Measurements from ENCODE around the gene MALRD1. TPM values are rescaled to one million over a fixed set of nuclear protein-coding genes. Genes with fewer than 3 reads are reported as not detected.

The MALRD1 gene
- total RNA-seq, 4 donors from 2014 or later, result 58.6 to 357 (median 249) TPM

DNA sequence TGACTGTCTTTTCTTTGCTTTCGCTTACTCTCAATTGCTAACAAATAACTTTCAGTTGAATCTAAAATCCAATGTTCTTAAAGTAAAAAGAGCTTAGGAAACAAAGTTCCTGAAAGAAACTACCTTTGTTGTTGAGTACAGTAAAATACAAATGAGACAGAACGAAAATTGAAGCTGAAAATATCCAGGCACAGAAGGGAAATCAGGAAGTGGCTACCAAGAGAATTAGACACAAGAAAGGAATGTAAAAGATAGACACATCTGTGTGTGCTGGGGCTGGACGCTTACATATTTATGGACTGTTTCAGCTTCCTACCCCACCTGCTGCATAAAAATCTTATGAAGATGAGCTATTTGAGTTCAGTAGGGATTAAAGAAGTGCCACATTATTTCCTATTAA, 606.0 kb downstream of the MALRD1 start:
- no peaks in the 10 kb centered on the region for H3K4me1 ChIP-seq
- no peaks in the 10 kb centered on the region for H3K27me3 ChIP-seq
- H3K9me3 ChIP-seq, result no peaks in the 10 kb centered on the region
- H3K36me3 ChIP-seq, result no peaks in the 10 kb centered on the region
- no peak for DNase-seq
- no peak overlapping the region for H3K27ac ChIP-seq
- TF ChIP-seq POLR2A (IDR thresholded peaks at IDR 0.05), result no peak
- TF ChIP-seq, protein P1, sequence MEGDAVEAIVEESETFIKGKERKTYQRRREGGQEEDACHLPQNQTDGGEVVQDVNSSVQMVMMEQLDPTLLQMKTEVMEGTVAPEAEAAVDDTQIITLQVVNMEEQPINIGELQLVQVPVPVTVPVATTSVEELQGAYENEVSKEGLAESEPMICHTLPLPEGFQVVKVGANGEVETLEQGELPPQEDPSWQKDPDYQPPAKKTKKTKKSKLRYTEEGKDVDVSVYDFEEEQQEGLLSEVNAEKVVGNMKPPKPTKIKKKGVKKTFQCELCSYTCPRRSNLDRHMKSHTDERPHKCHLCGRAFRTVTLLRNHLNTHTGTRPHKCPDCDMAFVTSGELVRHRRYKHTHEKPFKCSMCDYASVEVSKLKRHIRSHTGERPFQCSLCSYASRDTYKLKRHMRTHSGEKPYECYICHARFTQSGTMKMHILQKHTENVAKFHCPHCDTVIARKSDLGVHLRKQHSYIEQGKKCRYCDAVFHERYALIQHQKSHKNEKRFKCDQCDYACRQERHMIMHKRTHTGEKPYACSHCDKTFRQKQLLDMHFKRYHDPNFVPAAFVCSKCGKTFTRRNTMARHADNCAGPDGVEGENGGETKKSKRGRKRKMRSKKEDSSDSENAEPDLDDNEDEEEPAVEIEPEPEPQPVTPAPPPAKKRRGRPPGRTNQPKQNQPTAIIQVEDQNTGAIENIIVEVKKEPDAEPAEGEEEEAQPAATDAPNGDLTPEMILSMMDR (IDR thresholded peaks at IDR 0.05), result no peak
- H3K4me3 ChIP-seq, result no peak overlapping the region

DNA sequence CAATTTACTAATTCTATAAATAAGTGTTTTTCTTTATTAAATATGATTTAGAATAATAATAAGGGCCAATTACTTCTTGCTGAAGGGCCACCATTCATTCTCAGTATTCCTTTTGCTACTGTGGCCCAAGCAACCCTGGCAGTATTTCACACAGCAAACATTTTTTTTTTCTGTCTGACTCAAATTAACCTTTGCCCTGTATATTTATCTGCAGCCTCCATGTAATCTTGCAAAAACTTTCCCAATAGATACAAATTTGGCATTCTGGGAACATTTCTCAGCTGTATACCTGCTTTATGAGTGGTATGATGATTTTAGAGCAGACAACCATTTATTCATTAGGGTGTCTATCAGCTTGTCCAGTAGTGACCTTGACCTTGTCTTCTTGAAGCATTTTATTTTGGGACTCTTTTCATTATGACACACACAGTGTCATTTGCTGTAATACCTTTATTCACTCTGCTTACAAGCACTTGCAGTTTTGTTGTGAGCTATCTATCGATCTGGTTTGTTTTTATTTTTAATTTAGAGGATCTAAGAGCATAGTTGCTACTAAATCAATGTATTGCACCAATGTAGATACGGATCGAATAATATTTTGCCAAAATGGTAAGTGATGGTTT, 607.9 kb downstream of the MALRD1 start:
- Histone ChIP-seq H3K9me3 (no peaks in the 10 kb centered on the region), H3K27me3 (no peaks in the 10 kb centered on the region), H3K27ac (no peak overlapping the region), H3K4me3 (no peak overlapping the region), H3K4me1 (no peaks in the 10 kb centered on the region), H3K36me3 (no peaks in the 10 kb centered on the region)
- no peak for DNase-seq
- TF ChIP-seq, protein P1 (IDR thresholded peaks at IDR 0.05), result no peak
- TF ChIP-seq POLR2A (IDR thresholded peaks at IDR 0.05), result no peak

DNA sequence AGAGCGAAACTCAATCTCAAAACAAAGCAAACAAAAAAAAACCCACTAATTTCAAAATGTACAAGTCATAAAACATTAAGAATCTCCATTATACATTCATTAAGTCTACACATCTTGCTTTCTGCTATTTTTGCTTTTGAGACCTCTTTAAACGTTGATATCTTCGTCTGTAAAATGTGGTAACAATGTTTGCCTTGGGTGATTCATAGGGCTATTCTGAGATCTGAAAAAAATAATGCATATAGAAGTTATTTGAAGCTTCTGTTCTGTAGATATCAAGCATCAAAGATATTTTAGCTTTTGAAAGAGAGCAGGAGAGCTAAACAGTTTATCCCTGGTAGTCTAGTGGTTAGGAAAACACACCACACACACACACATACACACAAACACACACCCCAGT, 609.5 kb downstream of the MALRD1 start:
- Histone ChIP-seq H3K27me3 (no peaks in the 10 kb centered on the region), H3K9me3 (no peaks in the 10 kb centered on the region), H3K27ac (no peak overlapping the region), H3K4me1 (no peaks in the 10 kb centered on the region), H3K4me3 (no peak overlapping the region), H3K36me3 (no peaks in the 10 kb centered on the region)
- TF ChIP-seq POLR2A (IDR thresholded peaks at IDR 0.05), result no peak
- TF ChIP-seq, protein P1 (IDR thresholded peaks at IDR 0.05), result no peak
- DNase-seq, result no peak

DNA sequence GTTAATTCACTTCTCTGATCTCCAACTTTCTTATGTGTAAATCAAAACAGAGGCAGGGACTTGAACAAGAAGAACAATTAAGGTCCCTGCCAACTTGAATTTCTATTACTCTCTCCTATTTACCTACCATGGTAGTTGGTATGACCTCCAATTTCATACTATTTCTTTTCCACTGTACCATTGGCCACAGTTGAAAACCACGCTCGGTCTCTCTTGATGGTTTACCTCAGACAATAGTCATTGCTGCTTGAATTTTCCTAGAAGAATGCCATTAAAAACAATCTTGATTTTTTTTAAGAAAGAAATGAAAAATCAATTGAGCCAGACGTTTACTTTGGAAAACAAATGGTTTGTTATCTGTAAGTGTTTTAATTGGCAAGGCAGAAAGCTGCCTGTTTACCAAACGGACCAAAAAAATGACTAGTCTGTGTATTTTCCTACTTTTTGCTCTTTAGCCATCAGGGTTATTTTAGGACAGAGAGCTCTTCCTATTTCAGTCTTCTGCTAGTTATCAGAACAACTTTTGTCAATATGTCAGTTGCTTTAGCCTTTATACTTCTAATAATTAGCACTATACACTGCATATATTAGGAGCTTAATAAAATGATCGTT, 610.1 kb downstream of the MALRD1 start:
- DNase-seq, result no peak
- Histone ChIP-seq H3K4me1 (no peaks in the 10 kb centered on the region), H3K27ac (no peak overlapping the region), H3K9me3 (no peaks in the 10 kb centered on the region), H3K36me3 (no peaks in the 10 kb centered on the region), H3K4me3 (no peak overlapping the region), H3K27me3 (no peaks in the 10 kb centered on the region)
- TF ChIP-seq, protein P1 (IDR thresholded peaks at IDR 0.05), result no peak
- no peak for TF ChIP-seq POLR2A (IDR thresholded peaks at IDR 0.05)

DNA sequence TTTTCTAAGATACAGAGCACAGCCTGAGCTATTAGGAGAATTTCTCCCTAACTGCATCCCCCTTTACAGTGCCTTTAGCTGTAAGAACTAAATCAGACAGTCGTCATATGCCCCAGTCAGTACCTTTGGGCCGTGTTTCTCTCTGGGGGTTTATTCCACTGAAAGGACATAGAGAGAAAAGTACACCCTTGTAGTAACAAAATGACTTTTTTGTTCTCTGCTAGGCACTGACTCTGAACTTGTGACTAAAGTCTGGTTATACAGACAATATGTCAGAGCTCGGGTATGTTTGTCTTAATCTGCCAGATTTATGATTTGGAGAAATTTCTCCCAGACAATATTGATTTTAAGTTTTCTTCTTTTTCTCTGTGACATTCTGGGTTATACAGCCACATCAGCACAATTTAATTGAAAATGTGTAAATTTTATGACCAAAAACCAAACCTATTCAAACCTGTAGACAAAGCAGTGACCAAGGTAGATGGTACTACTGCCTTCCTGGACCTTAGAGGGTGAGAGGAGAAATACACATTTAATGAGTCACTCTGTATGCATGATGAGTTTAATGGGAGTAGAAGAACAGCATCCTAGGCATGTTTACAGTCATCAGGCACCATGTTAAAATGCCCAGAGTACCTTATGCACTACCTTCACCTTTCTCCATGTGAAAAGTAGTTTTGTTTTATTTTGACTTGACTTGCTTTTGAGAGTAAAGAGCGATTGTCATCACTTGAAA, 611.5 kb downstream of the MALRD1 start:
- H3K27me3 ChIP-seq, result no peaks in the 10 kb centered on the region
- H3K9me3 ChIP-seq, result no peaks in the 10 kb centered on the region
- no peak overlapping the region for H3K4me3 ChIP-seq
- TF ChIP-seq, protein P1 (IDR thresholded peaks at IDR 0.05), result no peak
- TF ChIP-seq POLR2A (IDR thresholded peaks at IDR 0.05), result no peak
- H3K27ac ChIP-seq, result no peak overlapping the region
- no peak for DNase-seq
- H3K4me1 ChIP-seq, result no peaks in the 10 kb centered on the region
- H3K36me3 ChIP-seq, result no peaks in the 10 kb centered on the region

Data from Peyer's patch (tissue), 4 donors.